ENCODE results near the gene SGMS1.

The SGMS1 gene

GRCh38 chr10:50440489-50440888 lies 183.3 kb downstream of the SGMS1 start:
- no peak for DNase-seq (ENCODE audit: low read depth)
- no peak for TF ChIP-seq CTCF (IDR thresholded peaks at IDR 0.05; ENCODE audit: insufficient read depth, low read depth, low read length, missing control alignments)
- H3K4me3 ChIP-seq (ENCODE audit: low read length), result no peak overlapping the region

DNA sequence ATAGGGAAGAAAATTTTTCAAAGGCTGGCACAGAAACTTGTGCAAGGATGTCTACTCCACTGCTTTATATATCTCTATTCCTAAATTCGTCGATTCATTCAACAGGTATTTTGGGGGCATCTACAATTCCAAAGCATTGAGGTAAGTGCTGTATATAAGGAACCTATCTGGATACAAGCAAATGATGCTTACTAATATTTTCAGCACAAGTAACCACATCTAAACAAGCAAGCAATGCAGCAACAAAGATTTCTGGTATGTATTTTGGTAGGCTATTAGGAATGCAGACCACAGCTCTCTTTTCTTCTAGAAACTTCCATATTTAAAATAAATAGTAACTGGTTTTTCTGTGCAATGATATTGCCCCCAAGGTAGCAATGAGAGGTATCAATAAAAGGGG lies 183.9 kb downstream of the SGMS1 start:
- TF ChIP-seq CTCF (IDR thresholded peaks at IDR 0.05; ENCODE audit: insufficient read depth, low read depth, low read length, missing control alignments), result no peak
- DNase-seq (ENCODE audit: low read depth), result no peak
- H3K4me3 ChIP-seq (ENCODE audit: low read length), result no peak overlapping the region

- DNase-seq (ENCODE audit: low read depth), result no peak
- H3K4me3 ChIP-seq (ENCODE audit: low read length), result no peak overlapping the region
- no peak for TF ChIP-seq CTCF (IDR thresholded peaks at IDR 0.05; ENCODE audit: insufficient read depth, low read depth, low read length, missing control alignments)
Observed at GRCh38 chr10:50439187-50439586, 184.6 kb downstream of the SGMS1 start.

GRCh38 chr10:50438049-50438936 lies 185.5 kb downstream of the SGMS1 start:
- no peak for DNase-seq (ENCODE audit: low read depth)
- no peak overlapping the region for H3K4me3 ChIP-seq (ENCODE audit: low read length)
- no peak for TF ChIP-seq CTCF (IDR thresholded peaks at IDR 0.05; ENCODE audit: insufficient read depth, low read depth, low read length, missing control alignments)

DNA sequence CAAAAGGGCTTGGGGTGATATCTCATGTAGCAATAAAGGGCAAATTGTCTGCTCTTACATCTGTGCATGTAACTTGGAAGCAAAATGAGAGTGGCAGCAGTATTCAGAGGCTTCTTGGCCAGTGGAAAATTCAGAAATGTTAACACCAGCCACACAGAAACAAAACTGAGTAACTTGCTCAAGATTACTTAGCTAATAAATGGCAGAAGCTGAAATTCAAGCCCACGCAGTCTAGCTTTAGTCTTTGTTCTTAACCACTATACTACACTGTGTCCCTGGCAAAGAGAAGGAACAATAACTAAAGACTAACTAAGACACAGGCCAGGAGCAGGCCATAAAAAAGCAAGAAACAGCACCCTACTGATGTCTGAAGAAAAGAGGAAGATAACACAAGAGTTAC lies 186.5 kb downstream of the SGMS1 start:
- TF ChIP-seq CTCF (IDR thresholded peaks at IDR 0.05; ENCODE audit: insufficient read depth, low read depth, low read length, missing control alignments), result no peak
- H3K4me3 ChIP-seq (ENCODE audit: low read length), result no peak overlapping the region
- no peak for DNase-seq (ENCODE audit: low read depth)

DNA sequence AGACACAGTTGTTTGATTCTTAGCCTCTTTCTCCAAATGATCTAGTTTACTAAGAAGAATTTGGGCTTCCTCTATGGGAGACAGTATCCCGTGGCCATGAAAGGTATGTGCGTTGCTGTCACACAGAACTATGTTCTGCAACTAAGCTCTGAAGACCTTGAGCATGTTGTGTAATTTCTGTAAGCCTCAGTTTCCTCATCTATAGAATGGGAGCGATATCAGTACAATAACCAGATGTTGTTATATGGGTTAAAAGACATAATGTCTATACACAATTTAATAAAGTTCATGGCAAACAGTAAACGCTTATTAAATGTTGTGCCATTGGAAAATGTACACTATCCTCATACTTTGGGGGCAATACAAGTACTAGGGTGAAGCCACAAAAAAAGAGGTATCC lies 187.0 kb downstream of the SGMS1 start:
- no peak for DNase-seq (ENCODE audit: low read depth)
- TF ChIP-seq CTCF (IDR thresholded peaks at IDR 0.05; ENCODE audit: insufficient read depth, low read depth, low read length, missing control alignments), result no peak
- no peak overlapping the region for H3K4me3 ChIP-seq (ENCODE audit: low read length)

All from epithelial cell of esophagus (primary cell).